ENCODE measurements around the gene SMAD1.

Gene SMAD1

DNA sequence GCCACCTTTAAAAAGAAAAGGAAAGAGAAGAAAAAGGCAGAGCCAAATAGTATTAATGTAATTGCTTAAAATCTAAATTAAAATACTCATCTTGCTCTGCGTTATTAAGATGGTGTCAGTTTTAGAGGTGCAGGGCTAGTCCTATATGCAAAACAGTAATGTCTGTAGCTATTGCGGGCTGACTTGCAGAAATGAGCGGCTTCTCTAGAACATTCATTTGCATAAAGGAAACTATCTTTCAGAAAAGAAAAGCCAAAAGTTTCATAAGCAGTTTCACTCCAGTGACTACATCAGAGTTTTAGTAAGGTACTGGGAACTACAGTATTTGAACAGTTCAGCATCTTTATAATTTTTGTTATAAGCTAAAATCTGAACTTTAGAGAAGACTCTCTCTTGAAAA lies 6.0 kb downstream of the SMAD1 start:
- Histone ChIP-seq H3K9ac (ENCODE audit: low read depth in 1 of 2, low read length in 2 of 2) (no peak overlapping the region), H3K27ac (ENCODE audit: low read depth in 2 of 2, low read length in 2 of 2) (no peak overlapping the region)

GRCh38 chr4:145488310-145488709 lies 6.7 kb downstream of the SMAD1 start:
- no peak overlapping the region for H3K9ac ChIP-seq (ENCODE audit: low read depth in 1 of 2, low read length in 2 of 2)
- H3K9me3 ChIP-seq (ENCODE audit: control insufficient read depth in 2 of 2, low read length in 2 of 2) = no peaks in the 10 kb centered on the region
- no peaks in the 10 kb centered on the region for H3K36me3 ChIP-seq (ENCODE audit: control insufficient read depth in 2 of 2, insufficient read depth in 2 of 2, low read length in 2 of 2)
- no peaks in the 10 kb centered on the region for H3K27me3 ChIP-seq (ENCODE audit: control insufficient read depth in 2 of 2, insufficient read depth in 2 of 2, low read length in 2 of 2)
- H3K4me3 ChIP-seq (ENCODE audit: low read length in 2 of 2) = no peak overlapping the region
- peaks cover 9 to 22% of the 10 kb centered on the region in 2 donors for H3K4me1 ChIP-seq (ENCODE audit: control insufficient read depth in 2 of 2, insufficient read depth in 2 of 2, low read length in 2 of 2)
- no peak overlapping the region for H3K27ac ChIP-seq (ENCODE audit: low read depth in 2 of 2, low read length in 2 of 2)

More for the DNA sequence above, 6.0 kb downstream of the SMAD1 start:
- Histone ChIP-seq H3K27me3 (ENCODE audit: control insufficient read depth in 2 of 2, insufficient read depth in 2 of 2, low read length in 2 of 2) (no peaks in the 10 kb centered on the region), H3K4me3 (ENCODE audit: low read length in 2 of 2) (no peak overlapping the region), H3K36me3 (ENCODE audit: control insufficient read depth in 2 of 2, insufficient read depth in 2 of 2, low read length in 2 of 2) (no peaks in the 10 kb centered on the region), H3K9me3 (ENCODE audit: control insufficient read depth in 2 of 2, low read length in 2 of 2) (no peaks in the 10 kb centered on the region), H3K4me1 (ENCODE audit: control insufficient read depth in 2 of 2, insufficient read depth in 2 of 2, low read length in 2 of 2) (peaks cover 4 to 21% of the 10 kb centered on the region in 2 donors)

GRCh38 chr4:145489556-145489955 lies 7.9 kb downstream of the SMAD1 start:
- Histone ChIP-seq H3K9ac (ENCODE audit: low read depth in 1 of 2, low read length in 2 of 2) (no peak overlapping the region), H3K27me3 (ENCODE audit: control insufficient read depth in 2 of 2, insufficient read depth in 2 of 2, low read length in 2 of 2) (no peaks in the 10 kb centered on the region), H3K4me1 (ENCODE audit: control insufficient read depth in 2 of 2, insufficient read depth in 2 of 2, low read length in 2 of 2) (peaks cover 6 to 19% of the 10 kb centered on the region in 2 donors), H3K36me3 (ENCODE audit: control insufficient read depth in 2 of 2, insufficient read depth in 2 of 2, low read length in 2 of 2) (no peaks in the 10 kb centered on the region), H3K27ac (ENCODE audit: low read depth in 2 of 2, low read length in 2 of 2) (no peak overlapping the region), H3K4me3 (ENCODE audit: low read length in 2 of 2) (no peak overlapping the region), H3K9me3 (ENCODE audit: control insufficient read depth in 2 of 2, low read length in 2 of 2) (no peaks in the 10 kb centered on the region)

DNA sequence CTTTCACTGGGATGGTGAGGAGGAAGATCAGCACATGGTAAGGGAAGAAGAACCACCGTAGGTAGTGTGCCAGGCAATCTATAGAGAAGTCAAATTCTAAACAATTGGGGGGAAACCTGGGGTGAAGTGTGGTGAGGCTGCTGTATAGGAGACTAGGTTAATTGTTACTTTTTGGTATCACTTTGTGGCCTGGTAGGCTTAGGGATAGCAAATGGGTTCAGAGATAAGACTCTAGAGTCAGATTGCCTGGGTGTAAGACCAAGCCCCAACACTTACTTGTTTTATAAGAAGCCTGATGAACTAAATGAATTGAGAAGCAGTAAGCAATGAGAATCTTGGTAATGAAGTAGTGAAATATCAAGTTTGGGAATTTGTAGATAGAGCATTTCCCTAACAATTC lies 8.7 kb downstream of the SMAD1 start:
- no peaks in the 10 kb centered on the region for H3K36me3 ChIP-seq (ENCODE audit: control insufficient read depth in 2 of 2, insufficient read depth in 2 of 2, low read length in 2 of 2)
- H3K4me3 ChIP-seq (ENCODE audit: low read length in 2 of 2) = no peak overlapping the region
- no peak overlapping the region for H3K27ac ChIP-seq (ENCODE audit: low read depth in 2 of 2, low read length in 2 of 2)
- H3K4me1 ChIP-seq (ENCODE audit: control insufficient read depth in 2 of 2, insufficient read depth in 2 of 2, low read length in 2 of 2) = peaks cover 6 to 19% of the 10 kb centered on the region in 2 donors
- no peak overlapping the region for H3K9ac ChIP-seq (ENCODE audit: low read depth in 1 of 2, low read length in 2 of 2)
- no peaks in the 10 kb centered on the region for H3K9me3 ChIP-seq (ENCODE audit: control insufficient read depth in 2 of 2, low read length in 2 of 2)
- no peaks in the 10 kb centered on the region for H3K27me3 ChIP-seq (ENCODE audit: control insufficient read depth in 2 of 2, insufficient read depth in 2 of 2, low read length in 2 of 2)

DNA sequence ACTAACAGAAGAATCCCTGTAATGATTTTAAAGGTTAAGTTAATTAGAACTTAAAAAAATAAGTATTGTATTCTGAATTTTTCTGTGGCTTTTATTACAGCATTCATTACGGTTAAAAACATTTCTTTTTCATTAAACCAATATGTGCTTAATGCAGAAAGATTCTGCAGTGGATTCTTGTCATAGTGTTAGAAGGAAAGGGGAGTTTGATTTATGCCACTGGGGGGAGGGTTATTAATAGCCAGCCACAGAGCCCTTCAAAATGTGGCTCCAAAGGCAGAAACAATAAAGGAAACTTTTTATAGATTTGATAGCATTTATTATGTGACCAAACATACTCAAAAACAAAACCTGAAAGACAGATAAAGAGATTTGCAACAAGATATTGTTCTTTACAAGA lies 9.1 kb downstream of the SMAD1 start:
- H3K4me3 ChIP-seq (ENCODE audit: low read length in 2 of 2) = no peak overlapping the region
- no peak overlapping the region for H3K9ac ChIP-seq (ENCODE audit: low read depth in 1 of 2, low read length in 2 of 2)
- H3K27me3 ChIP-seq (ENCODE audit: control insufficient read depth in 2 of 2, insufficient read depth in 2 of 2, low read length in 2 of 2) = no peaks in the 10 kb centered on the region
- H3K27ac ChIP-seq (ENCODE audit: low read depth in 2 of 2, low read length in 2 of 2) = no peak overlapping the region
- no peaks in the 10 kb centered on the region for H3K36me3 ChIP-seq (ENCODE audit: control insufficient read depth in 2 of 2, insufficient read depth in 2 of 2, low read length in 2 of 2)
- no peaks in the 10 kb centered on the region for H3K9me3 ChIP-seq (ENCODE audit: control insufficient read depth in 2 of 2, low read length in 2 of 2)
- peaks cover 6 to 19% of the 10 kb centered on the region in 2 donors for H3K4me1 ChIP-seq (ENCODE audit: control insufficient read depth in 2 of 2, insufficient read depth in 2 of 2, low read length in 2 of 2)

- peak overlapping the region in 1 of 2 donors; percentile 13 for H3K27ac ChIP-seq (ENCODE audit: low read depth in 2 of 2, low read length in 2 of 2)
- no peak overlapping the region for H3K9ac ChIP-seq (ENCODE audit: low read depth in 1 of 2, low read length in 2 of 2)
- no peak overlapping the region for H3K4me3 ChIP-seq (ENCODE audit: low read length in 2 of 2)
- H3K9me3 ChIP-seq (ENCODE audit: control insufficient read depth in 2 of 2, low read length in 2 of 2) = no peaks in the 10 kb centered on the region
- H3K27me3 ChIP-seq (ENCODE audit: control insufficient read depth in 2 of 2, insufficient read depth in 2 of 2, low read length in 2 of 2) = no peaks in the 10 kb centered on the region
- peaks cover 6 to 22% of the 10 kb centered on the region in 2 donors for H3K4me1 ChIP-seq (ENCODE audit: control insufficient read depth in 2 of 2, insufficient read depth in 2 of 2, low read length in 2 of 2)
- H3K36me3 ChIP-seq (ENCODE audit: control insufficient read depth in 2 of 2, insufficient read depth in 2 of 2, low read length in 2 of 2) = no peaks in the 10 kb centered on the region
These were observed 10.7 kb downstream of the SMAD1 start for GRCh38 chr4:145492376-145492775.

- peaks cover 6 to 22% of the 10 kb centered on the region in 2 donors for H3K4me1 ChIP-seq (ENCODE audit: control insufficient read depth in 2 of 2, insufficient read depth in 2 of 2, low read length in 2 of 2)
- H3K9ac ChIP-seq (ENCODE audit: low read depth in 1 of 2, low read length in 2 of 2) = no peak overlapping the region
- H3K36me3 ChIP-seq (ENCODE audit: control insufficient read depth in 2 of 2, insufficient read depth in 2 of 2, low read length in 2 of 2) = no peaks in the 10 kb centered on the region
- H3K4me3 ChIP-seq (ENCODE audit: low read length in 2 of 2) = no peak overlapping the region
- no peaks in the 10 kb centered on the region for H3K9me3 ChIP-seq (ENCODE audit: control insufficient read depth in 2 of 2, low read length in 2 of 2)
- no peaks in the 10 kb centered on the region for H3K27me3 ChIP-seq (ENCODE audit: control insufficient read depth in 2 of 2, insufficient read depth in 2 of 2, low read length in 2 of 2)
- peak overlapping the region in 1 of 2 donors; percentile 13 for H3K27ac ChIP-seq (ENCODE audit: low read depth in 2 of 2, low read length in 2 of 2)
These were observed 11.5 kb downstream of the SMAD1 start for GRCh38 chr4:145493166-145493565.

- Histone ChIP-seq H3K4me1 (ENCODE audit: control insufficient read depth in 2 of 2, insufficient read depth in 2 of 2, low read length in 2 of 2) (peaks cover 6 to 22% of the 10 kb centered on the region in 2 donors), H3K4me3 (ENCODE audit: low read length in 2 of 2) (no peak overlapping the region), H3K27me3 (ENCODE audit: control insufficient read depth in 2 of 2, insufficient read depth in 2 of 2, low read length in 2 of 2) (no peaks in the 10 kb centered on the region), H3K27ac (ENCODE audit: low read depth in 2 of 2, low read length in 2 of 2) (no peak overlapping the region), H3K36me3 (ENCODE audit: control insufficient read depth in 2 of 2, insufficient read depth in 2 of 2, low read length in 2 of 2) (no peaks in the 10 kb centered on the region), H3K9me3 (ENCODE audit: control insufficient read depth in 2 of 2, low read length in 2 of 2) (no peaks in the 10 kb centered on the region), H3K9ac (ENCODE audit: low read depth in 1 of 2, low read length in 2 of 2) (no peak overlapping the region)
These were observed 13.1 kb downstream of the SMAD1 start for GRCh38 chr4:145494666-145495270.

GRCh38 chr4:145496292-145496691 lies 14.6 kb downstream of the SMAD1 start:
- peaks cover 6 to 25% of the 10 kb centered on the region in 2 donors for H3K4me1 ChIP-seq (ENCODE audit: control insufficient read depth in 2 of 2, insufficient read depth in 2 of 2, low read length in 2 of 2)
- no peak overlapping the region for H3K27ac ChIP-seq (ENCODE audit: low read depth in 2 of 2, low read length in 2 of 2)
- H3K9ac ChIP-seq (ENCODE audit: low read depth in 1 of 2, low read length in 2 of 2) = no peak overlapping the region
- no peaks in the 10 kb centered on the region for H3K9me3 ChIP-seq (ENCODE audit: control insufficient read depth in 2 of 2, low read length in 2 of 2)
- H3K4me3 ChIP-seq (ENCODE audit: low read length in 2 of 2) = no peak overlapping the region
- no peaks in the 10 kb centered on the region for H3K27me3 ChIP-seq (ENCODE audit: control insufficient read depth in 2 of 2, insufficient read depth in 2 of 2, low read length in 2 of 2)
- no peaks in the 10 kb centered on the region for H3K36me3 ChIP-seq (ENCODE audit: control insufficient read depth in 2 of 2, insufficient read depth in 2 of 2, low read length in 2 of 2)

- H3K36me3 ChIP-seq (ENCODE audit: control insufficient read depth in 2 of 2, insufficient read depth in 2 of 2, low read length in 2 of 2) = no peaks in the 10 kb centered on the region
These were observed 15.8 kb downstream of the SMAD1 start for GRCh38 chr4:145497199-145498149.

More at GRCh38 chr4:145497199-145498149, 15.8 kb downstream of the SMAD1 start:
- Histone ChIP-seq H3K4me3 (ENCODE audit: low read length in 2 of 2) (no peak overlapping the region), H3K27ac (ENCODE audit: low read depth in 2 of 2, low read length in 2 of 2) (no peak overlapping the region), H3K9me3 (ENCODE audit: control insufficient read depth in 2 of 2, low read length in 2 of 2) (no peaks in the 10 kb centered on the region), H3K27me3 (ENCODE audit: control insufficient read depth in 2 of 2, insufficient read depth in 2 of 2, low read length in 2 of 2) (no peaks in the 10 kb centered on the region), H3K4me1 (ENCODE audit: control insufficient read depth in 2 of 2, insufficient read depth in 2 of 2, low read length in 2 of 2) (peaks cover 6 to 20% of the 10 kb centered on the region in 2 donors), H3K9ac (ENCODE audit: low read depth in 1 of 2, low read length in 2 of 2) (no peak overlapping the region)
